Putamen (tissue), 1 donor: ENCODE measurements around the gene WDSUB1.

Source experiments
- DNase-seq: peaks from one replicate; pipeline ENCODE4 v3.0.0-alpha.2; 2016; ENCODE audit warnings: low spot score

Gene WDSUB1

DNA sequence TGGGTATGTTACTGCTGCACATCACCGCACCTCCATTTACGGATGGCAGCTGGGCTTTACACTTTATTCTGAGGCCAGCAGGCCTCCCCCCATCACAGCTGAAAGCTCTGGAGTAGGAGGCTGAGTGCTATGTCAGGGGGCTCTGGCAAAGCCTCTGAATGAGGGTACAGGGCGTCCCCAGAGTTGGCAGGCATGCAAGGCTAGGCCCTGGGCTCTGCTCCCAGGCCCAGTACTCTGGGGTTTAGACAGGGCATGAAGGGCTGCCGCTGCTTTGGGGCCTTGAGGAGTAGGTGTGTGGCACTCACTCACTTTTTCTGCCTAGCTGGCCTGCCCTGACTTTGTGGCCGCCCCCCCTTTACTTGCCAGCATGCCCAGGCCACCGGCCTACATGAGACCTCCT lies 90.8 kb downstream of the WDSUB1 start:
- DNase-seq: peak; percentile 59

DNA sequence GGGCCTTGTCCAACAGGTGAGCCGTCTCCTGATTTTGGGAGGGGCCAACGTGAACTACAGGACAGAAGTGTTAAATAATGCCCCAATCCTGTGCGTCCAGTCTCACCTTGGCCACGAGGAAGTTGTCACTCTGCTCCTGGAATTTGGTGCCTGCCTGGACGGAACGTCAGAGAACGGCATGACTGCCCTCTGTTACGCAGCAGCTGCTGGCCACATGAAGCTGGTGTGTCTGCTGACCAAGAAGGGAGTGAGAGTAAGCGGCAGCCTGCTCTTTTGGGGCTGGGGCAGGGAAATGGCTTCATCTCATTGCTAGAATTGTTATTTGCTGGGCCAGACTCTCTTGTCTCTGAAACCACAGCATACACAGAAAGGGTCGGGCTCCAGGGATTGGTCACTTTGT lies 92.3 kb downstream of the WDSUB1 start:
- DNase-seq: no peak

DNA sequence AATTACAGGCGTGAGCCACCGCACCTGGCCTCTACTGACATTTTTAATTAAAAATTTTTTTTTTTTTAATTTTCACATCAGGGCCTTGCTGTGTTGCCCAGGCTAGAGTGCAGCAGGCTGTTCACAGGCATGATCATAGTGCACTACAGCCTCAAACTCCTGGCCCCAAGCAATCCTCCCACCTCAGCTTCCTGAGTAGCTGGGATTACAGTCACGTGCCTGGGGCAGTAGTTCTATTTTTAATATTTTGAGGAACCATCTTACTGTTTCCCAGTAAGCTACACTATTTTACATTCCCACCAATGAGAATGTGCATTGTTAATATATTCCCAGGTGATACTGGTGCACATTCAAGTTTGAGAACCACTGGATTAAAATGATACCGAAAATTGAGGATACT lies 92.7 kb downstream of the WDSUB1 start:
- DNase-seq: no peak

DNA sequence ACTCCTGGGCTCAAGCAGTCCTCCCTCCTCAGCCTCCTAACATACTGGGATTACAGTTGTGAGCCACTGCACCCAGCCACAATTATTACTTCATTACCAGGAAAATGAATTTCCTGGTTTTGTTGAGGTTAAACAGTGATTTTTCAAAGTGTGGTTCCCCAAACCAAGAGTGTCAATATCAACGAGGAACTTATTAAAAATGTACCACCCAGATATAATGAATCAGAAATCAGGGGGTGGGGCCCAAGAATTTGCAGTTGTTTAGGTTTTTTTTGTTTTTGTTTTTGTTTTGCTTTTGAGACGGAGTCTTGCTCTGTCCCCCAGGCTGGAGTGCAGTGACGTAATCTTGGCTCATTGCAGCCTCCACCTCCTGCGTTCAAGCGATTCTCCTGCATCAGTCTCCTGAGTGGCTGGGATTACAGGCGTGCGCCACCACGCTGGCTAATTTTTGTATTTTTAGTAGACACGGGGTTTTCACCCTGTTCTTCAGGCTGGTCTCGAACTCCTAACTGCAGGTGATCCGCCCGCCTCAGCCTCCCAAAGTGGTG lies 94.1 kb downstream of the WDSUB1 start:
- DNase-seq: no peak

DNA sequence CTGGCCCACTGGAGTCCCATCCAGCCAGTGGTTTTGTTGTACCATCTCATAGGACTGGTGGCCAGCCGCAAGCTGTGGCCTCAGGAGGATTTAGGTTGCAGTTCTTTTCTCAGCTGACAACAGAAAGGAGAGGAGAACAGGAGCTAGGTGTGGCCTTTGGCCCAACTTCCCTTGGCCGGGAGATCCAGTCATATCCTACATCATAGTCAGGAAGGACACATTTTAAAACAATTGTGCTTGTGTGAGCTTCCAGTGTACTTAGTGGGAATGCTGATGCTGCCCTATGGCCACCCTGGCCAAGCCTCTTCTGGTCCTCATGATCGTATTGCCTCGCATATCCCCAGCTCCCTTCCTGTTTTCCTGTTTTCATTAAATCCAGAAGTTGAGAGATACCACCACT lies 98.1 kb downstream of the WDSUB1 start:
- no peak for DNase-seq

DNA sequence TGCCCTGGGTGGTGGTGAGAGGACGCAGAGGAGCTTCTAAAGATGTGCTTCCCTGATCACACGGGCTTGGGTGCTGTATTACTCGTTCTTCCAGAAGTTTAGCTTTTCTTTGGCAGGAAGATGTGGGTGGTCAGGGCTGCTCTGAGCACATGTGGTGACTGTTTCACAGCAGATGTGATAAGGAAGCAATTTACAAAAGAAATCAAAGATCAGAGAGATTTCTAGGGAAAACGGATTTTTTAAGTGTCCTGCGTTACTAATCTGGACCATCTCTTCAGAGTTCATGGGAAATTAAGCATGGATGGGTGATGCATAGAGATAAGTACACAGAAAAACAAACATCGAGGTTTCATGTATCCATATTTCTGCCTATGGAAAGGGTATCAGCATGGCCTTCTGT lies 99.4 kb downstream of the WDSUB1 start:
- no peak for DNase-seq

DNA sequence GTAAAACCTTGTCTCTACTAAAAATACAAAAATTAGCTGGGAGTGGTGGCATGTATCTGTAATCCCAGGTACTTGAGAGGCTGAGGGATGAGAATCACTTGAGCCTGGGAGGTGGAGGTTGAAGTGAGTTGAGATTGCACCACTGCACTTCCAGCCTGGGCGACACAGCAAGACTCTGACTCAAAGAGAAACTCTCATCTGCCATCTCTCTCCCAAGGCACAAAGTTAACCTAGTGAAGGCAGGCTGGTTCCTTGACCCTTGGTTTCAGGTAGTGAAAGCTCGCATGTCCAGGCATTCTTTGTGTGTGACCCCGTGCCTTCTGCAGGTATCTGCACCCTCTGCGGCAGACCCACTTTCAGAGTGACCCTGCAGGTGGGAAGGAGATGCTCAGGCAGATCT lies 100.0 kb downstream of the WDSUB1 start:
- no peak for DNase-seq
